GM23338 (cell line): ENCODE data around the gene SPTBN4. TPM values are rescaled to one million over a fixed set of nuclear protein-coding genes. Genes with fewer than 3 reads are reported as not detected.

ENCODE experiments used
- ATAC-seq: fragments of 200-7000 bp; cut with Tn5 transposase; 3 replicates; pipeline ENCODE4 v1.9.1; 2020
- DNase-seq: peaks from one replicate; pipeline ENCODE4 v3.0.0-alpha.2; 2015; ENCODE audit warnings: low spot score
- H2AFZ ChIP-seq: fragments of 200-600 bp; sonication (generic); 2 replicates; pipeline ENCODE4 v1.8.0; 2016; ENCODE audit warnings: antibody characterized with exemption, mild to moderate bottlenecking, moderate library complexity
- H3F3A ChIP-seq: fragments of 200-600 bp; sonication (generic); replicated peaks from 2 replicates; pipeline ENCODE4 v1.8.0; 2017; ENCODE audit warnings: antibody characterized with exemption, mixed run types, low read depth
- H3K27ac ChIP-seq: fragments of 200-600 bp; sonication (generic); 2 replicates; pipeline ENCODE4 v1.6.1; 2016; ENCODE audit warnings: low read depth
- H3K27me3 ChIP-seq: fragments of 200-600 bp; sonication (generic); 2 replicates; pipeline ENCODE4 v1.8.0; 2016; ENCODE audit warnings: mild to moderate bottlenecking, mixed run types, moderate library complexity; ENCODE audit not compliant: insufficient read depth
- H3K36me3 ChIP-seq: fragments of 200-600 bp; sonication (generic); 2 replicates; pipeline ENCODE4 v1.8.0; 2016; ENCODE audit warnings: mild to moderate bottlenecking; ENCODE audit not compliant: insufficient read depth
- H3K4me1 ChIP-seq: fragments of 200-600 bp; sonication (generic); 2 replicates; pipeline ENCODE4 v1.8.0; 2016; ENCODE audit warnings: mild to moderate bottlenecking, moderate library complexity; ENCODE audit not compliant: insufficient read depth
- H3K4me2 ChIP-seq: fragments of 200-600 bp; sonication (generic); 2 replicates; pipeline ENCODE4 v1.7.1; 2017; ENCODE audit warnings: mixed run types
- H3K4me3 ChIP-seq: fragments of 200-600 bp; sonication (generic); 2 replicates; pipeline ENCODE4 v1.6.1; 2016; ENCODE audit warnings: mixed run types
- H3K79me2 ChIP-seq: fragments of 200-600 bp; sonication (generic); replicated peaks from 2 replicates; pipeline ENCODE4 v1.8.0; 2017; ENCODE audit warnings: mild to moderate bottlenecking; ENCODE audit not compliant: insufficient read depth
- H3K9me2 ChIP-seq: fragments of 200-600 bp; sonication (generic); 2 replicates; pipeline ENCODE4 v1.8.0; 2017; ENCODE audit not compliant: insufficient read depth
- H4K20me1 ChIP-seq: fragments of 200-600 bp; sonication (generic); replicated peaks from 2 replicates; pipeline ENCODE4 v1.8.0; 2017; ENCODE audit warnings: mild to moderate bottlenecking; ENCODE audit not compliant: insufficient read depth
- H3K27ac Mint-ChIP-seq: 2 replicates; pipeline ENCODE4 v1.8.0; 2020; ENCODE audit warnings: inconsistent platforms, mild to moderate bottlenecking, moderate library complexity, mixed read lengths
- H3K27me3 Mint-ChIP-seq: 3 replicates; pipeline ENCODE4 v1.8.0; 2022; ENCODE audit warnings: low read depth, mild to moderate bottlenecking, moderate library complexity, mixed read lengths, inconsistent platforms; ENCODE audit not compliant: insufficient read depth, poor library complexity
- H3K36me3 Mint-ChIP-seq: 3 replicates; pipeline ENCODE4 v1.8.0; 2021; ENCODE audit warnings: low read depth, mild to moderate bottlenecking, inconsistent platforms, moderate library complexity, mixed read lengths
- H3K4me1 Mint-ChIP-seq: 3 replicates; pipeline ENCODE4 v1.8.0; 2020; ENCODE audit warnings: mild to moderate bottlenecking, inconsistent platforms, mixed read lengths
- H3K4me3 Mint-ChIP-seq: 3 replicates; pipeline ENCODE4 v1.8.0; 2021; ENCODE audit warnings: moderate library complexity, mild to moderate bottlenecking, inconsistent platforms, mixed read lengths
- H3K9me3 Mint-ChIP-seq: 3 replicates; pipeline ENCODE4 v1.8.0; 2020; ENCODE audit warnings: moderate library complexity, mild to moderate bottlenecking, inconsistent platforms, mixed read lengths
- CREB1 ChIP-seq: fragments of 250-450 bp; sonication (Bioruptor Pico); IDR thresholded peaks from 2 replicates; pipeline ENCODE4 v1.5.0; 2020; ENCODE audit warnings: low read depth, mild to moderate bottlenecking, moderate library complexity
- ETS1 ChIP-seq: IDR thresholded peaks from 2 replicates; pipeline ENCODE4 v1.6.1; 2016; ENCODE audit warnings: antibody characterized with exemption
- EZH2 ChIP-seq: fragments of 200-600 bp; sonication (generic); IDR thresholded peaks from one replicate; pipeline ENCODE4 v1.8.0; 2017; ENCODE audit warnings: antibody characterized with exemption, mild to moderate bottlenecking, low read depth; ENCODE audit not compliant: unreplicated experiment
- EZH2phosphoT487 ChIP-seq: fragments of 200-600 bp; sonication (generic); IDR thresholded peaks from one replicate; pipeline ENCODE4 v1.8.1; 2018; ENCODE audit warnings: antibody characterized with exemption; ENCODE audit not compliant: unreplicated experiment
- JUNB ChIP-seq: IDR thresholded peaks from one replicate; pipeline ENCODE4 v1.6.1; 2016; ENCODE audit warnings: antibody characterized with exemption; ENCODE audit not compliant: unreplicated experiment
- NANOG ChIP-seq: IDR thresholded peaks from 2 replicates; pipeline ENCODE4 v1.6.1; 2016; ENCODE audit warnings: antibody characterized with exemption, borderline replicate concordance
- POLR2AphosphoS5 ChIP-seq: IDR thresholded peaks from 2 replicates; pipeline ENCODE4 v1.6.1; 2016; ENCODE audit warnings: antibody characterized with exemption, low read depth
- REST ChIP-seq: IDR thresholded peaks from one replicate; pipeline ENCODE4 v1.6.1; 2018; ENCODE audit warnings: antibody characterized with exemption; ENCODE audit not compliant: unreplicated experiment
- STAT1 ChIP-seq: IDR thresholded peaks from one replicate; pipeline ENCODE4 v1.6.1; 2016; ENCODE audit warnings: antibody characterized with exemption; ENCODE audit not compliant: unreplicated experiment
- ZNF114 ChIP-seq: fragments of 250-450 bp; sonication (Bioruptor Pico); IDR thresholded peaks from 2 replicates; pipeline ENCODE4 v1.5.0; 2020; ENCODE audit warnings: mild to moderate bottlenecking, moderate library complexity
- ZNF331 ChIP-seq: fragments of 250-450 bp; sonication (Bioruptor Pico); IDR thresholded peaks from 2 replicates; pipeline ENCODE4 v1.5.0; 2020; ENCODE audit warnings: low read depth, mild to moderate bottlenecking, moderate library complexity
- ZNF462 ChIP-seq: fragments of 250-450 bp; sonication (Bioruptor Pico); IDR thresholded peaks from 2 replicates; pipeline ENCODE4 v1.5.0; 2020; ENCODE audit warnings: mild to moderate bottlenecking, moderate library complexity
- polyA plus RNA-seq: library from polyadenylated mRNA; unstranded; fragments of >200 nt; fragmentation: Nextera tagmentation; extraction: Ambion mirVana; gene quantifications from 2 replicates; pipeline ENCODE4 v1.2.1, GENCODE V29; 2016
- total RNA-seq: library from RNA; depleted of rRNA; stranded (reverse); fragments of >200 nt; shearing (Covaris generic); gene quantifications from 2 replicates; pipeline ENCODE4 v1.2.3, GENCODE V29; 2014
- TF ChIP-seq, protein P1 (sequence below), 2 experiments: fragments of 200-600 bp in 1 of 2; sonication (generic) in 1 of 2; conservative IDR thresholded peaks; 2 replicates each; pipeline versions ENCODE4 v1.5.1 to v1.6.1; 2016 to 2017; ENCODE audit warnings: antibody characterized with exemption in 2 of 2, low read depth in 2 of 2, mild to moderate bottlenecking in 2 of 2, moderate library complexity in 1 of 2

SPTBN4 gene
- total and polyA plus RNA-seq, 2 experiments from 2014 or later, result 1.6 to 2.3 TPM

DNA sequence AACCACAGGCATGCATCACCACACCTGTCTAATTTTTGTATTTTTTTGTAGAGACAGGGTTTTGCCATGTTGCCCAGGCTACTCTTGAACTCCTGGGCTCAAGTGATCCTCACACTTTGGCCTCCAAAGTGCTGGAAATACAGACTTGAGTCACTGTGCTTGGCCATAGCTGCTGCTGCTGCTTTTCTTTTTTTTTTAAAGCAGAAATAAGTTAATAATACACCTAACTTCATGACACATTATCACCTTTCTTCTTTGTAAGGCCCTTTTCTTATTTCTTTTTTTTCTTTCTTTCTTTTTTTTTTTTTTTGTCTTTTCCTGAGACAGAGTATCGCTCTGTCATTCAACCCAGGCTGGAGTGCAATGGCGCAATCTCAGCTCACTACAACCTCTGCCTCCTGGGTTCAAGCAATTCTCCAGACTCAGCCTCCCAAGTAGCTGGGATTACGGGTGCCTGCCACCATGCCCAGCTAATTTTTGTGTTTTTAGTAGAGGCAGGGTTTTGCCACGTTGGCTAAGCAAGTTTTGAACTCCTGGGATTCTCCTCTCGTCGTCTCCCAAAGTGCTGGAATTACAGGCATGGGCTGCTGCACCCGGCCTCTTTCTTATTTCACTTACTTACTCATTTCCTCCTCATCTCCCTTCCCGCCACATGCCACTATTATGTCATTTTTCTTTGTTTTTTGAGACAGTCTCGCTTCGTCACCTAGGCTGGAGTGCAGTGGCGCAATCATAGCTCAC, 118.6 kb downstream of the SPTBN4 start:
- peaks cover 40% of the 10 kb centered on the region for H3K36me3 Mint-ChIP-seq
- H3K4me1 Mint-ChIP-seq, result no peaks in the 10 kb centered on the region
- Histone ChIP-seq H3K27ac (no peak overlapping the region), H3K27me3 (no peaks in the 10 kb centered on the region), H3F3A (0 out of 2 replicates have a peak, but pooled peaks cover 4% of the 10 kb centered on the region), H3K79me2 (no peaks in the 10 kb centered on the region), H4K20me1 (peaks cover 4% of the 10 kb centered on the region; the same call in 1 of the 2 replicates), H3K9me2 (no peaks in the 10 kb centered on the region), H3K4me1 (no peaks in the 10 kb centered on the region), H3K4me3 (no peak overlapping the region), H2AFZ (no peak overlapping the region), H3K4me2 (no peak overlapping the region), H3K36me3 (peaks cover 7% of the 10 kb centered on the region; the same call in 1 of the 2 replicates)
- H3K27me3 Mint-ChIP-seq, result peaks cover 8% of the 10 kb centered on the region
- TF ChIP-seq POLR2AphosphoS5 (no peak), ETS1 (no peak), CREB1 (CRISPR knock-in tag) (no peak), JUNB (no peak), EZH2 (no peak), ZNF331 (CRISPR knock-in tag) (no peak), NANOG (no peak), EZH2phosphoT487 (no peak), ZNF114 (CRISPR knock-in tag) (no peak), STAT1 (no peak), ZNF462 (CRISPR knock-in tag) (no peak), REST (no peak)
- TF ChIP-seq, protein P1, sequence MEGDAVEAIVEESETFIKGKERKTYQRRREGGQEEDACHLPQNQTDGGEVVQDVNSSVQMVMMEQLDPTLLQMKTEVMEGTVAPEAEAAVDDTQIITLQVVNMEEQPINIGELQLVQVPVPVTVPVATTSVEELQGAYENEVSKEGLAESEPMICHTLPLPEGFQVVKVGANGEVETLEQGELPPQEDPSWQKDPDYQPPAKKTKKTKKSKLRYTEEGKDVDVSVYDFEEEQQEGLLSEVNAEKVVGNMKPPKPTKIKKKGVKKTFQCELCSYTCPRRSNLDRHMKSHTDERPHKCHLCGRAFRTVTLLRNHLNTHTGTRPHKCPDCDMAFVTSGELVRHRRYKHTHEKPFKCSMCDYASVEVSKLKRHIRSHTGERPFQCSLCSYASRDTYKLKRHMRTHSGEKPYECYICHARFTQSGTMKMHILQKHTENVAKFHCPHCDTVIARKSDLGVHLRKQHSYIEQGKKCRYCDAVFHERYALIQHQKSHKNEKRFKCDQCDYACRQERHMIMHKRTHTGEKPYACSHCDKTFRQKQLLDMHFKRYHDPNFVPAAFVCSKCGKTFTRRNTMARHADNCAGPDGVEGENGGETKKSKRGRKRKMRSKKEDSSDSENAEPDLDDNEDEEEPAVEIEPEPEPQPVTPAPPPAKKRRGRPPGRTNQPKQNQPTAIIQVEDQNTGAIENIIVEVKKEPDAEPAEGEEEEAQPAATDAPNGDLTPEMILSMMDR (conservative IDR thresholded peaks at IDR 0.05; ENCODE audit: low read depth in 2 of 2), result no peak
- ATAC-seq (no peak), DNase-seq (no peak)
- H3K4me3 Mint-ChIP-seq, result no peak overlapping the region
- no peak overlapping the region for H3K27ac Mint-ChIP-seq
- no peaks in the 10 kb centered on the region for H3K9me3 Mint-ChIP-seq
